Measurements from ENCODE around the gene KRT222.

DNA sequence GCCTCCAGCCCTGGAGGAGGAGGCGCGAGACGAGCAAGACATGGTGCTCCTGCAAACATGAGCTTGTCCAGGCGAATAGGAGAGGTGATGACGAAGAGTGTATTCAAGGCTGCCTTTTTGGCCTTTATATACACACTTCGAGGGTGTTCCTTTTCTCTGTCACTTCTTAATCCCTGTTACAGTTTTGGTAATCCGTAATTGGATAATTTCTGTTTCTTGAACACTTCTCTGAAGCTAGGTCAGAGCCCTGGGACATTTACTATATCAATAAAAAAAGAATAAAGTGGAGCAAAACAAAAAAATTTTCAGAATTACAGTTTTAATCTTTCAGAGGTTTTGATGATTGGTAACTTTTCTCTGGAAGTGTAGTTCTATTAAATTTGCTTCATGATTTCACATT, 38.7 kb upstream of the KRT222 start, which contains the start of gene KRT24:
- TF ChIP-seq CTCF (IDR thresholded peaks at IDR 0.05) (no peak), POLR2A (IDR thresholded peaks at IDR 0.05) (no peak), POLR2AphosphoS5 (IDR thresholded peaks at IDR 0.05) (no peak)

Data from prostate gland (tissue), 2 donors.